Peyer's patch (tissue), 4 donors: ENCODE data around the gene PPP1R16B. TPM values are rescaled to one million over a fixed set of nuclear protein-coding genes. Genes with fewer than 3 reads are reported as not detected.

Experiments
- DNase-seq, 3 donors: peaks; one replicate each; pipeline ENCODE4 v3.0.0-alpha.2; 2017 to 2019
- H3K27ac ChIP-seq, 4 donors: fragments of 200-600 bp; sonication (generic); one replicate each; pipeline ENCODE4 v1.5.1; 2016 to 2019
- H3K27me3 ChIP-seq, 2 donors: fragments of 200-600 bp; sonication (generic); one replicate each; pipeline ENCODE4 v1.5.1; 2019
- H3K36me3 ChIP-seq, 3 donors: fragments of 200-600 bp; sonication (generic); one replicate each; pipeline ENCODE4 v1.5.1; 2016 to 2019
- H3K4me1 ChIP-seq, 4 donors: fragments of 200-600 bp; sonication (generic); one replicate each; pipeline ENCODE4 v1.5.1; 2016 to 2019
- H3K4me3 ChIP-seq, 4 donors: fragments of 200-600 bp; sonication (generic); 1 replicate in 3 of 4; 2 replicates in 1 of 4; pipeline ENCODE4 v1.5.1; 2016 to 2019; ENCODE audit warnings: mild to moderate bottlenecking in 1 of 4
- H3K9me3 ChIP-seq, 4 donors: fragments of 200-600 bp; sonication (generic); one replicate each; pipeline ENCODE4 v1.5.1; 2016 to 2019; ENCODE audit warnings: mild to moderate bottlenecking in 1 of 4
- CTCF ChIP-seq, 6 experiments: fragments of 450-650 bp in 4 of 6; fragments of 200-600 bp in 2 of 6; sonication (generic) in 1 of 6; IDR thresholded peaks; one replicate each; pipeline ENCODE4 v1.5.1; 2017 to 2019; ENCODE audit warnings: antibody characterized with exemption in 6 of 6, mild to moderate bottlenecking in 3 of 6, moderate library complexity in 1 of 6
- POLR2A ChIP-seq, 2 donors: fragments of 450-650 bp; IDR thresholded peaks; one replicate each; pipeline ENCODE4 v1.5.1; 2017; ENCODE audit warnings: antibody characterized with exemption in 2 of 2, mild to moderate bottlenecking in 2 of 2, moderate library complexity in 2 of 2
- total RNA-seq, 4 donors: library from RNA; depleted of rRNA; stranded (reverse); fragments of >200 nt; gene quantifications; one replicate each; pipeline ENCODE4 v1.1.0, GENCODE V29; 2016

The PPP1R16B gene
- total RNA-seq, 4 donors from 2014 or later: 3.2 to 41.3 (median 7.2) TPM

- Histone ChIP-seq H3K27me3 (peaks cover 0 to 10% of the 10 kb centered on the region in 2 donors), H3K4me3 (peak overlapping the region; percentile 61 to 87 (median 78)), H3K4me1 (peaks cover 0 to 35% (median 20%) of the 10 kb centered on the region in 4 donors), H3K36me3 (no peaks in the 10 kb centered on the region), H3K27ac (peak overlapping the region; percentile 82 to 96 (median 88)), H3K9me3 (no peaks in the 10 kb centered on the region)
- DNase-seq: peak in 2 of 3 donors; percentile 59 to 64
- TF ChIP-seq POLR2A (IDR thresholded peaks at IDR 0.05) (no peak), CTCF (IDR thresholded peaks at IDR 0.05) (peak in 1 of 6 experiments; percentile 7)
Measured at GRCh38 chr20:38805958-38806854, 709 bp downstream of the PPP1R16B start.

GRCh38 chr20:38806855-38807655 lies 1.6 kb downstream of the PPP1R16B start:
- Histone ChIP-seq H3K27ac (peak overlapping the region; percentile 82 to 96 (median 88)), H3K4me1 (peaks cover 0 to 43% (median 24%) of the 10 kb centered on the region in 4 donors), H3K27me3 (peaks cover 0 to 10% of the 10 kb centered on the region in 2 donors), H3K36me3 (no peaks in the 10 kb centered on the region), H3K4me3 (peak overlapping the region; percentile 61 to 87 (median 78)), H3K9me3 (no peaks in the 10 kb centered on the region)
- peak in 2 of 3 donors; percentile 65 to 72 for DNase-seq
- TF ChIP-seq CTCF (IDR thresholded peaks at IDR 0.05): no peak
- TF ChIP-seq POLR2A (IDR thresholded peaks at IDR 0.05): no peak

- Histone ChIP-seq H3K27me3 (peaks cover 0 to 10% of the 10 kb centered on the region in 2 donors), H3K27ac (peak overlapping the region in 1 of 4 donors; percentile 96), H3K4me1 (peaks cover 0 to 47% (median 28%) of the 10 kb centered on the region in 4 donors), H3K4me3 (no peak overlapping the region), H3K9me3 (no peaks in the 10 kb centered on the region), H3K36me3 (no peaks in the 10 kb centered on the region)
- TF ChIP-seq CTCF (IDR thresholded peaks at IDR 0.05) (no peak), POLR2A (IDR thresholded peaks at IDR 0.05) (no peak)
- peak in 1 of 3 donors; percentile 37 for DNase-seq
Measured at GRCh38 chr20:38809942-38810341, 4.4 kb downstream of the PPP1R16B start.

- H3K4me1 ChIP-seq: peaks cover 0 to 47% (median 25%) of the 10 kb centered on the region in 4 donors
- no peak overlapping the region for H3K4me3 ChIP-seq
- H3K9me3 ChIP-seq: no peaks in the 10 kb centered on the region
- TF ChIP-seq POLR2A (IDR thresholded peaks at IDR 0.05) (no peak), CTCF (IDR thresholded peaks at IDR 0.05) (no peak)
- peaks cover 0 to 4% of the 10 kb centered on the region in 2 donors for H3K27me3 ChIP-seq
- no peaks in the 10 kb centered on the region for H3K36me3 ChIP-seq
- DNase-seq: peak in 1 of 3 donors; percentile 31
- H3K27ac ChIP-seq: peak overlapping the region in 1 of 4 donors; percentile 96
Measured at GRCh38 chr20:38810926-38811630, 5.6 kb downstream of the PPP1R16B start.

GRCh38 chr20:38811769-38812168 lies 6.3 kb downstream of the PPP1R16B start:
- Histone ChIP-seq H3K4me3 (no peak overlapping the region), H3K36me3 (no peaks in the 10 kb centered on the region), H3K27ac (peak overlapping the region in 1 of 4 donors; percentile 51), H3K27me3 (no peaks in the 10 kb centered on the region), H3K4me1 (peaks cover 0 to 47% (median 22%) of the 10 kb centered on the region in 4 donors), H3K9me3 (no peaks in the 10 kb centered on the region)
- no peak for TF ChIP-seq CTCF (IDR thresholded peaks at IDR 0.05)
- TF ChIP-seq POLR2A (IDR thresholded peaks at IDR 0.05): no peak
- DNase-seq: no peak
